ENCODE results near the gene VPS13C.

The VPS13C gene

DNA sequence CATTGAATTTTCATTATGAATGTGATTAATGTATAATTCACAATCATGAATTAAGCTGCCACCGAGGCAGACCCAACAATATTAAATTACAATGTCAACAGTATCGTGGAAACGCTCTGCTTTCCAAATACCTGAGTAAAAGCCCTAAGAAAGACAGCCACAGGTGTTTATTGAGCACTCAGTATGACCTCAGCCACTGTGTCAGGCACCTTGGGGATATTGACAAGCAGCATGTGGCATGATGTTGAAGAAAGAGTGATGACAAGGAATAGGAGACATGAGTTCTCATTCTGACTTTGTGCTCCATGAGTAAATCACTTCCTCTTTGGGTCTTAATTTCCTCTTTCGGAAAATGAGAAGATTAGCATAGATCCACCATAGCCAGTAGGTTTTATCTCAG is 19.3 kb upstream of the VPS13C start:
- in situ Hi-C loops (cut with MboI; ENCODE audit: low sequenced_read_pairs): no loop called here

DNA sequence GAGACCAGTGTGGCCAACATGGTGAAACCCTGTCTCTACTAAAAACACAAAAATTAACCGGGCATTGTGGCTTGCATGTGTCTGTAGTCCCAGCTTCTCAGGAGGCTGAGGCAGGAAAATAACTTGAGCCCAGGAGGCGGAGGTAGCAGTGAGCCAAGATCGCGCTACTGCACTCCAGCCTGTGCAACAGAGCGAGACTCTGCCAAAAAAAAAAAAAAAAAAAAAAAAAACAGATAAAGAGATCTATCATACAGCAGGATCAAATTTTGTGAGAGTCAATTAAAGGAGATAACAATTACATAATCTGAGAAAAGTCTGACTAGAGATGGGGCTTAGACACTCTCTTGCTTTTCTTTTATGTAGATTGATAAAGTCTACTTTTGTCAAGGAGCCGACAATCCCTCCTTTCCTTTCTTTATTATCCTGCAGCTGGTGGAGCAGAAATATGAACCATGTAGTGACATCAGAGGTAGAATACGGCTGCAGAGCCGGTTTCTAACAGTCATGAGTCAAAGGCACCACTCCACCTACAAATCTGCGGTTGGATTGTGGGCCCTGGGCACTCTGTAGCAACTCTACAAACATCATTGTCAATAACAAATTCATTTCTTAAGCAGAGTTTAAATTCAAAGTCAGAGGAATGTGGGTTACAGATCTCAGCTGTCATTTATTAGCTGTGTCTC is 15.5 kb upstream of the VPS13C start:
- in situ Hi-C loops (cut with MboI; ENCODE audit: low sequenced_read_pairs): no loop called here

GRCh38 chr15:62071711-62072308 is 11.6 kb upstream of the VPS13C start:
- in situ Hi-C loops (cut with MboI; ENCODE audit: low sequenced_read_pairs): no loop called here

DNA sequence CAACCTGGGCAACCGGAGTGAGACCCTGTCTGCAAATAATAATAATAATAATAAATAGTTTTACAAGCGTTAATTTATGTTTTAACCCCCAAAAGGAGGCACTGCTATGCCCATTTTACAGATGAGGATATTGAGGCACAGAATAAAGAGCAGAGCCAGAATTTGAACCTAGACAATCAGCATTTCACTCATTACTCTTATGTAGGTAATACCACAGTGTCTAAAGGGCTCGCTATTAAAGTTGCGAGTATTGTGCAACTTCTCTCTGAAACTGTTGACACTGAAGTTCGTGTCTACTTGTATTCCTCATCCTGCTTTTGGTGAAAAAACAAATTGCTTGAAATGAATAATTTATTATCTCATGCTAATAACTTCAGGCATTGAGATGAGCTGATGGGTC is 9.3 kb upstream of the VPS13C start:
- in situ Hi-C loops (cut with MboI; ENCODE audit: low sequenced_read_pairs): no loop called here

GRCh38 chr15:62068810-62069167 is 8.5 kb upstream of the VPS13C start:
- in situ Hi-C loops (cut with MboI; ENCODE audit: low sequenced_read_pairs): no loop called here

DNA sequence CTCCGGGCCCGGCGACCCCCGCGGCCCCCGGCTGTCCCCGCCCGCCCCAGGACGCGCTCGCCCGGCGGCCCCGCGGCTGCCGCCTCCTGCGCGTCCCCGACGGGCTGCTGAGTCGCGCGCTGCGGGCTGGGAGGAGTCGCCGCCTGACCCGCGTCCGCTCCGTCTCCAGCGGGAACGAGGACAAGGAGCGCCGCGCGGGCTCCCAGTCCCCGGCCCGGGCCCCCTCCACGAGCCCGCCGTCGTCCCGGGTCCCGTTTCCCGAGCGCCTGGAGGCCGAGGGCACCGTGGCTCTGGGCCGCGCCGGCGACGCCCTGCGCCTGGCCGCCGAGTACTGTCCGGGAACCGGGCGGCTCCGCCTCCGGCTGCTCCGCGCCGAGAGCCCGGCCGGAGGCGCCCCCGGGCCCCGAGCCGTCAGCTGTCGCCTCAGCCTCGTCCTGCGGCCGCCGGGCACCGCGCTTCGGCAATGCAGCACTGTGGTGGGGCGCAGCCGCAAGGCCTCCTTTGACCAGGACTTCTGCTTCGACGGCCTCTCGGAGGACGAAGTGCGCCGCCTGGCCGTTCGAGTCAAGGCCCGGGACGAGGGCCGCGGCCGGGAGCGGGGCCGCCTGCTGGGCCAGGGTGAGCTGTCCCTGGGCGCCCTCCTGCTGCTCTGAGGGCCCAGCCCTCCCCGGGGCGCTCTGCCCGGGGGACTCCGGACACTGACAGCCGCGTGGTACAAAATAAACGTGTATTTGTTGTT is 8.0 kb upstream of the VPS13C start:
- in situ Hi-C loops (cut with MboI; ENCODE audit: low sequenced_read_pairs): no loop called here

DNA sequence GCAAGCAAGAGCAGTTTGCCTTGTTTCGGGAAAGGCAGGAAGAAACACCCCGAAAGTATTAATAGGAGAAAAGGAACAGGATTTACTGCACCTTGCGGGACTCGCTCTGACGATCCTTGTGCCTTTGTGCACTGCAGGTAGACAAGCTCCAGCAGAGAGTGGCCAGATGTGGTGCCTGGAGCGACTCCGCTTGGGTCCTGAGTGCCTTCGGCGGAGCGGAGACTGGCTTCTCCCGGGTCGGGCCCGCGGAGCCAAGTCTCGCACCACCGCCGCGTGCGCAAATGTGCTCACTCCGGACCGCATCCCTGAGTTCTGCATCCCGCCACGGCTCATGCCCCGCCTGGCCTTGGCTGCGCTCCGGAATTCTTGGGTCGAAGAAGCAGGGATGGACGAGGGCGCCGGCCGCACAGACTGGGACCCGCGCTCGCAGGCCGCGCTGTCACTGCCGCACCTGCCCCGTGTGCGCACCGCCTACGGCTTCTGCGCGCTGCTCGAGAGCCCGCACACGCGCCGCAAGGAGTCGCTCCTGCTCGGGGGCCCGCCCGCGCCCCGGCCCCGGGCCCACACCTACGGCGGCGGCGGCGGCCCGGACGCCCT is 7.3 kb upstream of the VPS13C start:
- in situ Hi-C loops (cut with MboI; ENCODE audit: low sequenced_read_pairs): no loop called here

DNA sequence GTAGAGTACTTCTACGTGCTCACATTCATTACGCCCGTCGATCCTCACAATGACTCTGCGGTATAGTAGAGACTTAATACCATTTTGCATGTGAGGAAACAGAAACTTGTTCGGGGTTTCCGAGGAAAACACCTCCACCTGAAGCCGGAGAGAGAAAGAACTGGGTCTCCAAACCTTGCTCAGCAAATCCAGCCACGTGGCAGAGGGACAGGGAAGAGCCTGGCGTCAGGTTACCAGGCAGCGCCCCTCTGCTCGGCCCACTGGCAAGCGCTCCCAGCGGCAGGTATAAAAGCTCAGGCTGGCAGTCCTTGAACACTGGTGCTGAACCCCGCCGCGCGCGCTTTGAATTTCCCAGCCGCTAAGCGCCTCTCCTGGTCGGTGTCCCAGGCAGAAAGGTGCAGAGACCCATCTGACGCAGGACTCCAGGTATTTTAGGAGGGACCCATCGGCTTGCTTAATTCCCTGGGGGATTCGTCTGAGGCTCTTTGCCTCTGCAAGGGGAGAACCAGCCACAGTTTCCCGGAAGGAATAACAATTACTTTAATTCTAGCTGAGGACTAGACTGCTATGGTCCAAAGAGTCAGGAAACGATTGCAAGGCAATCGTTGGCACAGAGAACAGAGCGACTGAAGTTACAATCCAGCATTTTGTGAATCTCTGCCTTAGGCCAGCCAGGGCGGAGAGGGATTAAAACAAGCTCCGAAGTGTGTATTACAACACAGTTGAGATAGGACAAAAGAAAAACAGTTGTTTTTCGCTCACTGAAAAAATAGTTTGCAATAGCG is 6.6 kb upstream of the VPS13C start, which contains the start of gene C2CD4A:
Gene C2CD4A, plus strand, starts transcription at position 315 of the 785 bp plus-strand sequence. CDS start 637 bp downstream, outside the sequence.
- in situ Hi-C loops (cut with MboI; ENCODE audit: low sequenced_read_pairs): no loop called here

- in situ Hi-C loops (cut with MboI; ENCODE audit: low sequenced_read_pairs): no loop called here
These were observed 3.8 kb upstream of the VPS13C start for GRCh38 chr15:62063825-62064635.

DNA sequence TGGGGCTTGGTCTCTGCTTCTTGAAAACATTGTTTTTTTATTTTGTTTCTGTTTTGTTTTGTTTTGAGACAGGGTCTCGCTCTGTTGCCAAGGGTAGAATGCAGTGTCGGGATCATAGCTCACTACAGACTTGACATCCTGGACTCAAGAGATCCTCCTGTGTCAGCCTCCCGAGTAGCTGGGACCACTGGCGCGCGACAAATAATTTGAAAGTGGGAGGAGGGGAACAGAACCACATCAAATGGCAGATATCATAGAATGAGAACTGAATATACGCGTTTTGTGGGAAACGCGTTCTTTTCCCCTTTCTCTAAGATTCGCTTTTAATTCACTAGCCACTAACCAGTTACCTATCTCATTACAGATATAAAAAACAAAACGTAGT is 641 bp upstream of the VPS13C start:
- in situ Hi-C loops (cut with MboI; ENCODE audit: low sequenced_read_pairs): no loop called here

GRCh38 chr15:62059816-62060112 is 483 bp downstream of the VPS13C start:
- in situ Hi-C loops (cut with MboI; ENCODE audit: low sequenced_read_pairs): no loop called here

DNA sequence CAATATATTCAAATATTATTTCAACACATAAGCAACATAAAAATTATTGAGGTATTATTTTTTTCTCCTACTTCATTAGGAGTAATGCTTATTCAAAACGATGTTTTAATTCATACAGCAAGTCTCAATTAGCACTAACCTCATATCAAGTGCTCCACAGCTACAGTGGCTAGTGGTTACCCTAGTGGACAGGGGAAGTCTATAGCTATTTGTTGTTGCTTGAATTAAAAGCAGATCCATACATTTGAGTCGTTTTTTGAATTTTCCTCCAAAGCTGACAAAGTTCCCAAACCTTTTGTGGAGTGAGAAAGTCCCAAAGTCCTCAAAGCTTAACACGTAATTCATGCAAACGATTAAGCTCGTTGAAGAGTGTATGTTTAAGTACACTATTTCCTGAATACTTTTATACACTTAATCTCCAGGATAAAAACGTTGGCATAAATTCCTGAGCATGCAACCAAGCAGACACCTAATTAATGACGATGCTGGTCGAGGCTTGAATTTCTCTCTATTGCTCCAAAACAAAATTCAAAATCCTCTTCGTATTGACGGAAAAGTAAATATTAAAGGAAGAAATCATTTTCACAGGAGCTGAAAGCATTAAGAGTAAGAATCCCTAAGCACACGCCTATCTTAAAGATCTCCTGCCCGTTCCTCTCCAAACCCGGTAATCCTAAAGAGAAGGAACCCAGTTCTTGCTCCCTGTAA is 985 bp downstream of the VPS13C start:
- in situ Hi-C loops (cut with MboI; ENCODE audit: low sequenced_read_pairs): no loop called here

- in situ Hi-C loops (cut with MboI; ENCODE audit: low sequenced_read_pairs): no loop called here
These were observed 1.8 kb downstream of the VPS13C start for GRCh38 chr15:62058327-62059028.

- in situ Hi-C loops (cut with MboI; ENCODE audit: low sequenced_read_pairs): no loop called here
These were observed 2.8 kb downstream of the VPS13C start for GRCh38 chr15:62057341-62057980.

DNA sequence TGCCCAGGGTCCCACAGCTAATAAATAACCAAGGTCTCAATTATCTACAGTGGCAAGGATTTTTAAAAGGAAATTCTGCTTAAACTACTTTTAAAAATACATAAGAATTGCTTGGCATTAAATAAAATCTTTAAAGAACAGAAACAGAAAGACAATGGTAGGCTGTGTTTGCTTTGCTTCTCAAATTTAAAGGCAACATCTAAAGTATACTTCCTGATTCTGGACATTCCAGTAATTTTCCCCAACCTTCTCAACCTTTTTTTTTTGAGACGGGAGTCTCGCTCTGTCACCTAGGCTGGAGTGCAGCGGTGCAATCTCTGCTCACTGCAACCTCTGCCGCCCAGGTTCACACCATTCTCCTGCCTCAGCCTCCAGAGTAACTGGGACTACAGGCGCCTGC is 5.3 kb downstream of the VPS13C start:
- in situ Hi-C loops (cut with MboI; ENCODE audit: low sequenced_read_pairs): no loop called here

GRCh38 chr15:62053439-62054085 is 6.7 kb downstream of the VPS13C start:
- in situ Hi-C loops (cut with MboI; ENCODE audit: low sequenced_read_pairs): no loop called here

DNA sequence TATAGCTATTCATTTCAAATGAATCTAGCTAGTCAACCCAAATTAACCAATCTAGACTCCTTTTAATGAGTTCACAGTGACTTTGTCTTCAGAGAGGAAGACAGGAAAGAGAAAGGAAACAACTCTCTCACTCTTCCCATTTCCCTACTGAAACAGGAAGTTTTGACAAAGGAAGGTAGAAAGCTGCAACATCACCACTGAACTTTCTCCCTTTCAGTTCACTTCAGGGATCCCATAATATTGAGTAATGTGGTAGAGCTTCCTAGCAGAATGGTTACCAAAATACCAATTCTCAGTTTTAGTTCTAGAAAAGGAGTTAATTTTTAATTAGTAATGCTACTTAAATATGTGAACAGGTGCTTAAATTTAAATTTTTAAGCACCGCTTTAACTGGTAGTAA is 7.5 kb downstream of the VPS13C start:
- in situ Hi-C loops (cut with MboI; ENCODE audit: low sequenced_read_pairs): no loop called here

DNA sequence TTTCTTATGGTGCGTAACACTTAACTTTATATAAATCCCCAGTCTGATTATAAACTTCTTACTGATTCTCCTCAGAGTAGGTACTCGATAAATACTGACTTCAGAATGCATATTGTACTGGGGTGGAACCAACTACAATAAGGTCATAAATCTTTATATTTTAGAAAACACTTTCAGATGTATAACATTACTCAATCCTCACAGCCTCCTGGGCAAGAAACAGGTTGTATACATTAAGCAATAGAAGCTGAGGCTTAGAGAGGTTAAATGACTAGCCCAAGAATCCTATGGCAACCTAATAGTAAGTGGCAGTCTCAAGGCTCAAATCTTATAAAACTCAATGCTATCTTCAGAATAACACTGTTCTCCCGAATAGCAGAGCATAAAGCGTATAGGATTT is 9.1 kb downstream of the VPS13C start:
- in situ Hi-C loops (cut with MboI; ENCODE audit: low sequenced_read_pairs): no loop called here

Data from HL-60/S4 treated with phorbol 12-myristate 13-acetate at 8.2 ng/mL for 4 days and 3 days (cell line).